GM06990 (cell line): ENCODE measurements around the gene CHST6.

Experiments used
- DNase-seq: peaks from one replicate; pipeline ENCODE4 v3.0.0-alpha.2; 2011; ENCODE audit not compliant: insufficient read length; ENCODE audit errors: extremely low read depth
- H3K27me3 ChIP-seq: replicated peaks from 2 replicates; pipeline ENCODE4 v1.6.0; 2011; ENCODE audit warnings: low read length; ENCODE audit not compliant: control insufficient read depth, insufficient read depth
- H3K36me3 ChIP-seq: 2 replicates; pipeline ENCODE4 v1.5.1; 2011; ENCODE audit warnings: low read length; ENCODE audit not compliant: control insufficient read depth, insufficient read depth
- H3K4me3 ChIP-seq: replicated peaks from 2 replicates; pipeline ENCODE4 v1.5.1; 2011; ENCODE audit warnings: low read depth, mild to moderate bottlenecking, control low read depth, low read length
- CTCF ChIP-seq: IDR thresholded peaks from 2 replicates; pipeline ENCODE4 v1.5.1; 2011; ENCODE audit warnings: low read length, control low read depth, mild to moderate bottlenecking, inconsistent platforms; ENCODE audit not compliant: insufficient read depth, poor library complexity, severe bottlenecking

CHST6 gene

GRCh38 chr16:75535211-75535843 lies 40.1 kb upstream of the CHST6 start:
- DNase-seq, result no peak
- Histone ChIP-seq H3K4me3 (no peak overlapping the region), H3K27me3 (no peaks in the 10 kb centered on the region), H3K36me3 (no peaks in the 10 kb centered on the region)
- TF ChIP-seq CTCF, result no peak

- Histone ChIP-seq H3K27me3 (no peaks in the 10 kb centered on the region), H3K4me3 (no peak overlapping the region), H3K36me3 (no peaks in the 10 kb centered on the region)
- no peak for DNase-seq
- no peak for TF ChIP-seq CTCF
Measured at GRCh38 chr16:75534560-75535205, 39.4 kb upstream of the CHST6 start.

- Histone ChIP-seq H3K27me3 (no peaks in the 10 kb centered on the region), H3K36me3 (no peaks in the 10 kb centered on the region), H3K4me3 (no peak overlapping the region)
- TF ChIP-seq CTCF, result no peak
- no peak for DNase-seq
Measured at GRCh38 chr16:75532791-75533190, 37.5 kb upstream of the CHST6 start.

GRCh38 chr16:75532142-75532765 lies 37.0 kb upstream of the CHST6 start:
- TF ChIP-seq CTCF, result no peak
- H3K36me3 ChIP-seq, result no peaks in the 10 kb centered on the region
- DNase-seq, result no peak
- H3K27me3 ChIP-seq, result no peaks in the 10 kb centered on the region
- no peak overlapping the region for H3K4me3 ChIP-seq

- no peak for DNase-seq
- TF ChIP-seq CTCF, result no peak
Measured at GRCh38 chr16:75529959-75530358, 34.7 kb upstream of the CHST6 start.

More at GRCh38 chr16:75529959-75530358, 34.7 kb upstream of the CHST6 start:
- Histone ChIP-seq H3K36me3 (no peaks in the 10 kb centered on the region), H3K4me3 (no peak overlapping the region), H3K27me3 (no peaks in the 10 kb centered on the region)
